ENCODE data around the gene PRPF18.
A peak's percentile ranks its signal among the peaks of the same experiment; 100 is the strongest.

The PRPF18 gene

GRCh38 chr10:13637894-13638293, 51.1 kb downstream of the PRPF18 start:
- no peak for DNase-seq (ENCODE audit: low read depth in 1 of 2, low spot score in 1 of 2)

- no peak for DNase-seq (ENCODE audit: low read depth in 1 of 2, low spot score in 1 of 2)
Measured at GRCh38 chr10:13642293-13642692, 55.5 kb downstream of the PRPF18 start.

- DNase-seq (ENCODE audit: low read depth in 1 of 2, low spot score in 1 of 2) = no peak
Measured at GRCh38 chr10:13643016-13643415, 56.3 kb downstream of the PRPF18 start.

GRCh38 chr10:13644866-13645265, 58.1 kb downstream of the PRPF18 start:
- no peak for DNase-seq (ENCODE audit: low read depth in 1 of 2, low spot score in 1 of 2)

- no peak for DNase-seq (ENCODE audit: low read depth in 1 of 2, low spot score in 1 of 2)
Measured at GRCh38 chr10:13648425-13648824, 61.7 kb downstream of the PRPF18 start.

GRCh38 chr10:13649844-13650520, 63.2 kb downstream of the PRPF18 start:
- DNase-seq (ENCODE audit: low read depth in 1 of 2, low spot score in 1 of 2) = no peak

- DNase-seq (ENCODE audit: low read depth in 1 of 2, low spot score in 1 of 2) = no peak
Measured at GRCh38 chr10:13650961-13651360, 64.2 kb downstream of the PRPF18 start.

- DNase-seq (ENCODE audit: low read depth in 1 of 2, low spot score in 1 of 2) = no peak
Measured at GRCh38 chr10:13651969-13652720, 65.4 kb downstream of the PRPF18 start.

- no peak for DNase-seq (ENCODE audit: low read depth in 1 of 2, low spot score in 1 of 2)
Measured at GRCh38 chr10:13652860-13653259, 66.1 kb downstream of the PRPF18 start.

- DNase-seq (ENCODE audit: low read depth in 1 of 2, low spot score in 1 of 2) = no peak
Measured at GRCh38 chr10:13654118-13654830, 67.5 kb downstream of the PRPF18 start.

- no peak for DNase-seq (ENCODE audit: low read depth in 1 of 2, low spot score in 1 of 2)
Measured at GRCh38 chr10:13654846-13655245, 68.1 kb downstream of the PRPF18 start.

- DNase-seq (ENCODE audit: low read depth in 1 of 2, low spot score in 1 of 2) = no peak
Measured at GRCh38 chr10:13656337-13657100, 69.8 kb downstream of the PRPF18 start.

- DNase-seq (ENCODE audit: low read depth in 1 of 2, low spot score in 1 of 2) = no peak
Measured at GRCh38 chr10:13657101-13657680, 70.4 kb downstream of the PRPF18 start.

- no peak for DNase-seq (ENCODE audit: low read depth in 1 of 2, low spot score in 1 of 2)
Measured at GRCh38 chr10:13658264-13658663, 71.5 kb downstream of the PRPF18 start.

GRCh38 chr10:13658871-13659685, 72.3 kb downstream of the PRPF18 start:
- no peak for DNase-seq (ENCODE audit: low read depth in 1 of 2, low spot score in 1 of 2)

GRCh38 chr10:13659887-13660550, 73.3 kb downstream of the PRPF18 start:
- DNase-seq (ENCODE audit: low read depth in 1 of 2, low spot score in 1 of 2) = peak; percentile 40 to 41

- no peak for DNase-seq (ENCODE audit: low read depth in 1 of 2, low spot score in 1 of 2)
Measured at GRCh38 chr10:13660551-13660920, 73.8 kb downstream of the PRPF18 start.

- no peak for DNase-seq (ENCODE audit: low read depth in 1 of 2, low spot score in 1 of 2)
Measured at GRCh38 chr10:13661256-13661655, 74.5 kb downstream of the PRPF18 start.

GRCh38 chr10:13665516-13666262, 78.9 kb downstream of the PRPF18 start:
- no peak for DNase-seq (ENCODE audit: low read depth in 1 of 2, low spot score in 1 of 2)

Measured in activated CD4-positive, alpha-beta T cell treated with anti-CD3 and anti-CD28 coated beads, Interleukin-2, amount 50 U/mL, for 24 hours (primary cell).